HepG2 (cell line): ENCODE measurements around the gene STAP2. TPM values are rescaled to one million over a fixed set of nuclear protein-coding genes. Genes with fewer than 3 reads are reported as not detected.

ENCODE experiments used
- BORCS8-MEF2B ChIP-seq: sonication (generic); formaldehyde crosslinking; IDR thresholded peaks from 2 replicates; pipeline ENCODE4 v1.8.0; 2022; ENCODE audit warnings: mild to moderate bottlenecking, missing genetic modification reagents
- DNMT3B ChIP-seq: conservative IDR thresholded peaks from 2 replicates; pipeline ENCODE4 v1.6.1; 2016; ENCODE audit warnings: missing biosample characterization, control low read depth
- ELF3 ChIP-seq: IDR thresholded peaks from 2 replicates; pipeline ENCODE4 v1.6.1; 2016; ENCODE audit warnings: missing genetic modification reagents, missing compliant biosample characterization
- KDM6A ChIP-seq: IDR thresholded peaks from 2 replicates; pipeline ENCODE4 v1.6.1; 2016; ENCODE audit warnings: low read depth
- MAX ChIP-seq: IDR thresholded peaks from 2 replicates; pipeline ENCODE4 v1.6.1; 2012; ENCODE audit warnings: inconsistent platforms
- MYC ChIP-seq: sonication (generic); formaldehyde crosslinking; IDR thresholded peaks from 2 replicates; pipeline ENCODE4 v1.9.0; 2021; ENCODE audit warnings: missing genetic modification reagents, borderline replicate concordance
- MZF1 ChIP-seq: sonication (generic); formaldehyde crosslinking; IDR thresholded peaks from 2 replicates; pipeline ENCODE4 v1.8.1; 2023; ENCODE audit warnings: mild to moderate bottlenecking, missing genetic modification reagents, borderline replicate concordance
- NR2F2 ChIP-seq: IDR thresholded peaks from 2 replicates; pipeline ENCODE4 v1.6.1; 2012; ENCODE audit warnings: low read depth, inconsistent platforms, borderline replicate concordance
- PRPF4 ChIP-seq: fragments of 200-400 bp; formaldehyde crosslinking; IDR thresholded peaks from 2 replicates; pipeline ENCODE4 v1.6.1; 2016; ENCODE audit warnings: low read length, low read depth; ENCODE audit not compliant: poor library complexity, severe bottlenecking
- SRSF9 ChIP-seq: fragments of 200-400 bp; formaldehyde crosslinking; IDR thresholded peaks from 2 replicates; pipeline ENCODE4 v1.6.1; 2018; ENCODE audit warnings: borderline replicate concordance, mild to moderate bottlenecking, low read depth, low read length; ENCODE audit not compliant: insufficient read depth, poor library complexity, severe bottlenecking
- ZFYVE20 ChIP-seq: sonication (generic); formaldehyde crosslinking; IDR thresholded peaks from 2 replicates; pipeline ENCODE4 v1.8.0; 2023; ENCODE audit warnings: low read depth, mild to moderate bottlenecking, moderate library complexity, missing genetic modification reagents, borderline replicate concordance
- ZNF512 ChIP-seq: sonication (generic); formaldehyde crosslinking; IDR thresholded peaks from 2 replicates; pipeline ENCODE4 v1.4.0; 2020; ENCODE audit warnings: mild to moderate bottlenecking, missing genetic modification reagents
- ZNF574 ChIP-seq: sonication (generic); formaldehyde crosslinking; IDR thresholded peaks from 2 replicates; pipeline ENCODE4 v1.4.0; 2020; ENCODE audit warnings: missing genetic modification reagents
- ZNF615 ChIP-seq: sonication (generic); formaldehyde crosslinking; IDR thresholded peaks from 2 replicates; pipeline ENCODE4 v1.5.0; 2020; ENCODE audit warnings: mild to moderate bottlenecking, missing genetic modification reagents, borderline replicate concordance
- ZNF619 ChIP-seq: sonication (generic); formaldehyde crosslinking; IDR thresholded peaks from 2 replicates; pipeline ENCODE4 v1.4.0; 2020; ENCODE audit warnings: mild to moderate bottlenecking, missing genetic modification reagents
- ZNF768 ChIP-seq: sonication (generic); formaldehyde crosslinking; IDR thresholded peaks from 2 replicates; pipeline ENCODE4 v1.4.0; 2020; ENCODE audit warnings: missing genetic modification reagents
- polyA plus RNA-seq, 8 experiments: library from polyadenylated mRNA; depleted of rRNA in 3 of 8; stranded (reverse) in 7 of 8; unstranded in 1 of 8; fragments of >200 nt; fragmentation: Illumina TruSeq in 4 of 8; extraction: Trizol in 4 of 8; gene quantifications; 2 replicates each; pipeline versions ENCODE4 v1.2.1 to v1.2.3, GENCODE V29; 2011 to 2016; ENCODE audit warnings: low read depth in 4 of 8, missing spikeins in 1 of 8, mixed read lengths in 1 of 8; ENCODE audit not compliant: insufficient read depth in 1 of 8
- total RNA-seq, 5 experiments: library from RNA; depleted of rRNA; stranded (reverse); fragments of >200 nt; fragmentation: Illumina TruSeq; extraction: Trizol; gene quantifications; 2 replicates each; pipeline ENCODE4 v1.2.3, GENCODE V29; 2016; ENCODE audit warnings: low read depth in 1 of 5
- TF ChIP-seq, protein P1 (sequence below): sonication (generic); formaldehyde crosslinking; IDR thresholded peaks from 2 replicates; pipeline ENCODE4 v1.4.0; 2020; ENCODE audit warnings: missing genetic modification reagents
- TF ChIP-seq, protein P2 (sequence below): sonication (generic); formaldehyde crosslinking; IDR thresholded peaks from 2 replicates; pipeline ENCODE4 v1.4.0; 2020; ENCODE audit warnings: missing genetic modification reagents
- TF ChIP-seq, protein P3 (sequence below), 2 experiments: sonication (generic) in 1 of 2; formaldehyde crosslinking in 1 of 2; IDR thresholded peaks; 2 replicates each; pipeline versions ENCODE4 v1.4.0 to v1.6.1; 2018 to 2020; ENCODE audit warnings: missing genetic modification reagents in 2 of 2, borderline replicate concordance in 1 of 2, low read depth in 1 of 2, mild to moderate bottlenecking in 1 of 2, missing biosample characterization in 1 of 2

STAP2 gene
- total and polyA plus RNA-seq, 2 of the 13 experiments (the other 11 are each of a cell fraction or from before 2014, with no cell fraction given), result 39.0 to 43.7 TPM

GRCh38 chr19:4375164-4376027 is 36.8 kb upstream of the STAP2 start (continued):
- 0 out of 2 replicates have a peak, but pooled peaks have one; percentile 12 for TF ChIP-seq ELF3 (CRISPR knock-in tag)
- TF ChIP-seq BORCS8-MEF2B (CRISPR knock-in tag), result no peak
- TF ChIP-seq ZNF619 (CRISPR knock-in tag), result no peak
- no peak for TF ChIP-seq ZNF615
- TF ChIP-seq ZNF512 (CRISPR knock-in tag), result no peak
- TF ChIP-seq, protein P1, sequence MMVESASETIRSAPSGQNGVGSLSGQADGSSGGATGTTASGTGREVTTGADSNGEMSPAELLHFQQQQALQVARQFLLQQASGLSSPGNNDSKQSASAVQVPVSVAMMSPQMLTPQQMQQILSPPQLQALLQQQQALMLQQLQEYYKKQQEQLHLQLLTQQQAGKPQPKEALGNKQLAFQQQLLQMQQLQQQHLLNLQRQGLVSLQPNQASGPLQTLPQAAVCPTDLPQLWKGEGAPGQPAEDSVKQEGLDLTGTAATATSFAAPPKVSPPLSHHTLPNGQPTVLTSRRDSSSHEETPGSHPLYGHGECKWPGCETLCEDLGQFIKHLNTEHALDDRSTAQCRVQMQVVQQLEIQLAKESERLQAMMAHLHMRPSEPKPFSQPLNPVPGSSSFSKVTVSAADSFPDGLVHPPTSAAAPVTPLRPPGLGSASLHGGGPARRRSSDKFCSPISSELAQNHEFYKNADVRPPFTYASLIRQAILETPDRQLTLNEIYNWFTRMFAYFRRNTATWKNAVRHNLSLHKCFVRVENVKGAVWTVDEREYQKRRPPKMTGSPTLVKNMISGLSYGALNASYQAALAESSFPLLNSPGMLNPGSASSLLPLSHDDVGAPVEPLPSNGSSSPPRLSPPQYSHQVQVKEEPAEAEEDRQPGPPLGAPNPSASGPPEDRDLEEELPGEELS (CRISPR knock-in tag), result no peak
- TF ChIP-seq MAX, result no peak
- peak; percentile 28; the same call in 1 of the 2 replicates for TF ChIP-seq MYC
- TF ChIP-seq, protein P2, sequence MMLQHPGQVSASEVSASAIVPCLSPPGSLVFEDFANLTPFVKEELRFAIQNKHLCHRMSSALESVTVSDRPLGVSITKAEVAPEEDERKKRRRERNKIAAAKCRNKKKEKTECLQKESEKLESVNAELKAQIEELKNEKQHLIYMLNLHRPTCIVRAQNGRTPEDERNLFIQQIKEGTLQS (CRISPR knock-in tag), result 0 out of 2 replicates have a peak, but pooled peaks have one; percentile 42
- TF ChIP-seq DNMT3B (CRISPR knock-in tag), result no peak
- TF ChIP-seq ZNF768, result no peak
- TF ChIP-seq ZNF574 (CRISPR knock-in tag), result peak; percentile 43; the same call in 1 of the 2 replicates
- TF ChIP-seq, protein P3, sequence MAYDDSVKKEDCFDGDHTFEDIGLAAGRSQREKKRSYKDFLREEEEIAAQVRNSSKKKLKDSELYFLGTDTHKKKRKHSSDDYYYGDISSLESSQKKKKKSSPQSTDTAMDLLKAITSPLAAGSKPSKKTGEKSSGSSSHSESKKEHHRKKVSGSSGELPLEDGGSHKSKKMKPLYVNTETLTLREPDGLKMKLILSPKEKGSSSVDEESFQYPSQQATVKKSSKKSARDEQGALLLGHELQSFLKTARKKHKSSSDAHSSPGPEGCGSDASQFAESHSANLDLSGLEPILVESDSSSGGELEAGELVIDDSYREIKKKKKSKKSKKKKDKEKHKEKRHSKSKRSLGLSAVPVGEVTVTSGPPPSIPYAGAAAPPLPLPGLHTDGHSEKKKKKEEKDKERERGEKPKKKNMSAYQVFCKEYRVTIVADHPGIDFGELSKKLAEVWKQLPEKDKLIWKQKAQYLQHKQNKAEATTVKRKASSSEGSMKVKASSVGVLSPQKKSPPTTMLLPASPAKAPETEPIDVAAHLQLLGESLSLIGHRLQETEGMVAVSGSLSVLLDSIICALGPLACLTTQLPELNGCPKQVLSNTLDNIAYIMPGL (CRISPR knock-in tag; IDR thresholded peaks at IDR 0.05; ENCODE audit: borderline replicate concordance in 1 of 2, low read depth in 1 of 2), result peak in 1 of 2 experiments; percentile 21; a peak in 1 of 4 replicates
- no peak for TF ChIP-seq SRSF9
- peak; percentile 50 for TF ChIP-seq PRPF4
- TF ChIP-seq MZF1 (CRISPR knock-in tag), result no peak
- TF ChIP-seq NR2F2, result peak; percentile 34; the same call in 1 of the 2 replicates
- TF ChIP-seq ZFYVE20 (CRISPR knock-in tag), result no peak
- TF ChIP-seq KDM6A (CRISPR knock-in tag), result 0 out of 2 replicates have a peak, but pooled peaks have one; percentile 15
